ENCODE results near the gene POU5F1.

DNA sequence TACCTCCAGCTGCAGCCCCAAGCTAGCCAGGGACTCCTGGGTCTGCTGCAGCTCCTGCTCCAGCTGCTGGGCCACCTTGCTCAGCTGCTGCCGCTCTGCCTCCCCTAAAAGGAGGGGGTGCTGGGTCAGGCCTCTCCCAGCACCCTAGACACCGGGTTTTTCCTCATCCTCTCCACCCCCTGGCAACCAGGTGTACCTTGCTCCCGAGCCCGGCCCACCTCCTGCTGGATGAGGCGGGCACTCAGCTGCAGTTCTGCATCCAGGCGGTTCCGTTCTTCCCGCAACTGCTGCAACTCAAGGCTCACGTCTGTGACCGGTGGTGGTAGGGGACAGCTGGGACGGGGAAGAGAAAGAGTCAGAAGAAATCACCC lies 25.5 kb downstream of the POU5F1 start:
- TF ChIP-seq EZH2 (IDR thresholded peaks at IDR 0.05; ENCODE audit: borderline replicate concordance, low read depth, low read length, poor library complexity, severe bottlenecking) = no peak
- TF ChIP-seq, protein P1, sequence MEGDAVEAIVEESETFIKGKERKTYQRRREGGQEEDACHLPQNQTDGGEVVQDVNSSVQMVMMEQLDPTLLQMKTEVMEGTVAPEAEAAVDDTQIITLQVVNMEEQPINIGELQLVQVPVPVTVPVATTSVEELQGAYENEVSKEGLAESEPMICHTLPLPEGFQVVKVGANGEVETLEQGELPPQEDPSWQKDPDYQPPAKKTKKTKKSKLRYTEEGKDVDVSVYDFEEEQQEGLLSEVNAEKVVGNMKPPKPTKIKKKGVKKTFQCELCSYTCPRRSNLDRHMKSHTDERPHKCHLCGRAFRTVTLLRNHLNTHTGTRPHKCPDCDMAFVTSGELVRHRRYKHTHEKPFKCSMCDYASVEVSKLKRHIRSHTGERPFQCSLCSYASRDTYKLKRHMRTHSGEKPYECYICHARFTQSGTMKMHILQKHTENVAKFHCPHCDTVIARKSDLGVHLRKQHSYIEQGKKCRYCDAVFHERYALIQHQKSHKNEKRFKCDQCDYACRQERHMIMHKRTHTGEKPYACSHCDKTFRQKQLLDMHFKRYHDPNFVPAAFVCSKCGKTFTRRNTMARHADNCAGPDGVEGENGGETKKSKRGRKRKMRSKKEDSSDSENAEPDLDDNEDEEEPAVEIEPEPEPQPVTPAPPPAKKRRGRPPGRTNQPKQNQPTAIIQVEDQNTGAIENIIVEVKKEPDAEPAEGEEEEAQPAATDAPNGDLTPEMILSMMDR (conservative IDR thresholded peaks at IDR 0.05; ENCODE audit: low read depth, low read length) = no peak

All from A673 (cell line).